A549 (cell line): ENCODE results near the gene DIPK1B. TPM values are rescaled to one million over a fixed set of nuclear protein-coding genes. Genes with fewer than 3 reads are reported as not detected.

ENCODE experiments used
- ATAC-seq, 2 experiments: fragments of 200-7000 bp in 1 of 2; fragments of >200 bp in 1 of 2; cut with Nextera tagmentation in 1 of 2; cut with Tn5 transposase in 1 of 2; 3 replicates each; pipeline versions ENCODE4 v1.8.0 to v1.9.1; 2018 to 2020; ENCODE audit warnings: mild to moderate bottlenecking in 1 of 2, moderate library complexity in 1 of 2
- CTCF ChIA-PET: fragments of 300-600 bp; sonication (Branson Sonifier 250); formaldehyde crosslinking; extraction: SDS; loops from one replicate; lab custom pipeline; 2021; ENCODE audit warnings: antibody characterized with exemption, inconsistent platforms; lab: Yijun Ruan, JAX
- POLR2A ChIA-PET: fragments of 350-600 bp; formaldehyde crosslinking; extraction: SDS; loops from one replicate; lab custom pipeline; 2021; ENCODE audit warnings: antibody characterized with exemption, inconsistent platforms; lab: Yijun Ruan, JAX
- DNase-seq, 2 experiments: peaks; one replicate each; pipeline versions ENCODE4 v3.0.0 to v3.0.0-alpha.2; 2011 to 2016; ENCODE audit warnings: low read depth in 1 of 2, low spot score in 1 of 2
- FAIRE-seq: peaks from 2 replicates; lab custom pipeline; 2011; peaks lifted over from hg19 to GRCh38; lab: Jason Lieb, UNC
- H3K27ac ChIP-seq, 2 experiments: fragments of >200 bp; sonication (Bioruptor Twin); formaldehyde crosslinking; 3 replicates each; pipeline ENCODE4 v1.5.1; 2016 to 2017
- H3K4me1 ChIP-seq: fragments of >200 bp; sonication (Bioruptor Twin); formaldehyde crosslinking; 3 replicates; pipeline ENCODE4 v1.6.1; 2016
- H3K4me2 ChIP-seq: fragments of >200 bp; sonication (Bioruptor Twin); formaldehyde crosslinking; 3 replicates; pipeline ENCODE4 v1.6.1; 2016
- H3K4me3 ChIP-seq: fragments of >200 bp; sonication (Bioruptor Twin); formaldehyde crosslinking; 3 replicates; pipeline ENCODE4 v1.5.1; 2016
- H3K9me3 ChIP-seq: fragments of >200 bp; sonication (Bioruptor Twin); formaldehyde crosslinking; 3 replicates; pipeline ENCODE4 v1.6.1; 2016
- CEBPB ChIP-seq, 2 experiments: fragments of >200 bp in 1 of 2; sonication (Bioruptor Twin) in 1 of 2; formaldehyde crosslinking in 1 of 2; IDR thresholded peaks; 2 replicates each; pipeline ENCODE4 v1.6.1; 2012 to 2016
- CTCF ChIP-seq: fragments of >200 bp; sonication (Bioruptor Twin); formaldehyde crosslinking; IDR thresholded peaks from 3 replicates; pipeline ENCODE4 v1.5.1; 2016
- FOXS1 ChIP-seq: fragments of 250-450 bp; sonication (Bioruptor Pico); IDR thresholded peaks from 2 replicates; pipeline ENCODE4 v1.5.0; 2020; ENCODE audit warnings: mild to moderate bottlenecking, moderate library complexity
- KDM1A ChIP-seq: fragments of 200-600 bp; sonication (generic); IDR thresholded peaks from 2 replicates; pipeline ENCODE4 v1.6.1; 2016; ENCODE audit warnings: low read depth, mild to moderate bottlenecking
- MAX ChIP-seq: IDR thresholded peaks from 2 replicates; pipeline ENCODE4 v1.6.1; 2012
- NFE2L2 ChIP-seq: fragments of 150-350 bp; conservative IDR thresholded peaks from 2 replicates; pipeline ENCODE4 v1.6.1; 2014; ENCODE audit warnings: low read length
- NPAS2 ChIP-seq: fragments of 250-450 bp; sonication (Bioruptor Pico); IDR thresholded peaks from 2 replicates; pipeline ENCODE4 v1.8.0; 2022; ENCODE audit warnings: mild to moderate bottlenecking, moderate library complexity, borderline replicate concordance
- PBX3 ChIP-seq: IDR thresholded peaks from 2 replicates; pipeline ENCODE4 v1.6.1; 2012
- POLR2A ChIP-seq: IDR thresholded peaks from 2 replicates; pipeline ENCODE4 v1.6.1; 2012; ENCODE audit warnings: mild to moderate bottlenecking, low read length
- POLR2AphosphoS2 ChIP-seq: conservative IDR thresholded peaks from 2 replicates; pipeline ENCODE4 v1.6.1; 2012; ENCODE audit warnings: low read length, improper control_type of control experiment, inconsistent platforms
- REST ChIP-seq: fragments of 200-600 bp; sonication (generic); IDR thresholded peaks from 2 replicates; pipeline ENCODE4 v1.6.1; 2016; ENCODE audit warnings: antibody characterized with exemption, mild to moderate bottlenecking, moderate library complexity
- SREBF2 ChIP-seq: fragments of 450-650 bp; IDR thresholded peaks from 2 replicates; pipeline ENCODE4 v1.6.1; 2014; ENCODE audit warnings: mild to moderate bottlenecking, moderate library complexity
- ZFP36 ChIP-seq: fragments of 450-650 bp; IDR thresholded peaks from 2 replicates; pipeline ENCODE4 v1.6.1; 2014; ENCODE audit warnings: borderline replicate concordance; ENCODE audit not compliant: partially characterized antibody
- WGBS: methylation state at CpG from one replicate; pipeline ENCODE4 v1.1.6; 2017; ENCODE audit errors: missing lambda C conversion rate; 5-methylcytosine and 5-hydroxymethylcytosine counted together
- polyA plus RNA-seq, 4 experiments: library from polyadenylated mRNA; depleted of rRNA in 3 of 4; stranded (reverse); fragments of >200 nt; fragmentation: RNase III in 1 of 4; extraction: RNeasy Plus Mini Kit Qiagen cat#74134 plus additional on column Dnase treatment in 1 of 4; gene quantifications; 2 replicates in 3 of 4; 3 replicates in 1 of 4; pipeline ENCODE4 v1.2.3, GENCODE V29; 2011 to 2017

DIPK1B gene
- polyA plus RNA-seq, 2 of the 4 experiments (the other 2 are of a cell fraction): 6.7 TPM

- Histone ChIP-seq H3K4me2 (no peak overlapping the region), H3K27ac (no peak overlapping the region), H3K4me1 (peaks cover 12% of the 10 kb centered on the region), H3K4me3 (no peak overlapping the region), H3K9me3 (no peaks in the 10 kb centered on the region)
- ATAC-seq (no peak), DNase-seq (no peak), FAIRE-seq (no peak)
- POLR2A ChIA-PET: no interaction called here
- 64% methylated on average over 5 of the region's 13 CpGs for WGBS
- CTCF ChIA-PET: interaction anchor here (0.9 to 28.0 kb wide), 11 partner anchors 15 to 130 kb away, joined by 3 to 625 read pairs (median 5); partner anchors contain the start of genes LCN10, LCN6, RABL6 and TMEM141
- TF ChIP-seq FOXS1 (CRISPR knock-in tag) (no peak), ZFP36 (peak; percentile 88), KDM1A (0 out of 2 replicates have a peak, but pooled peaks have one; percentile 17)
Measured at GRCh38 chr9:136761545-136761981, 49.2 kb downstream of the DIPK1B start.

- Histone ChIP-seq H3K27ac (peak overlapping the region in 1 of 2 experiments; percentile 14; a peak in 2 of 6 replicates), H3K4me2 (no peak overlapping the region; the same call in 2 of the 3 replicates), H3K9me3 (no peaks in the 10 kb centered on the region), H3K4me3 (no peak overlapping the region), H3K4me1 (peaks cover 16% of the 10 kb centered on the region)
- TF ChIP-seq POLR2AphosphoS2: no peak
- TF ChIP-seq NFE2L2: no peak
- TF ChIP-seq NPAS2: no peak
- TF ChIP-seq ZFP36: no peak
- TF ChIP-seq SREBF2: no peak
- no peak for TF ChIP-seq CTCF
- no peak for TF ChIP-seq FOXS1 (CRISPR knock-in tag)
- no peak for TF ChIP-seq MAX
- no peak for TF ChIP-seq CEBPB (IDR thresholded peaks at IDR 0.05)
- no peak for TF ChIP-seq REST
- 88% methylated on average over 11 of the region's 17 CpGs for WGBS
- ChIA-PET CTCF (interaction anchor here (1.3 to 28.0 kb wide), 5 partner anchors 16 to 38 kb away, joined by 4 to 625 read pairs (median 11); partner anchors contain the start of genes LCN10, LCN6 and TMEM141), POLR2A (no interaction called here)
- no peak for FAIRE-seq
- DNase-seq: no peak
- ATAC-seq: no peak
Measured at GRCh38 chr9:136762221-136762691, 49.9 kb downstream of the DIPK1B start.

- H3K4me1 ChIP-seq: peaks cover 16% of the 10 kb centered on the region
- H3K4me2 ChIP-seq: peak overlapping the region; percentile 66
- TF ChIP-seq PBX3 (no peak), POLR2A (peak; percentile 22; the same call in 1 of the 2 replicates)
- FAIRE-seq (no peak), ATAC-seq (peak; percentile 21 to 68; a peak in 4 of 6 replicates), DNase-seq (peak; percentile 49 to 79)
- 52% methylated on average over 20 of the region's 37 CpGs for WGBS
- H3K9me3 ChIP-seq: no peaks in the 10 kb centered on the region
- ChIA-PET POLR2A (interaction anchor here (1.3 kb wide), 1 partner anchor 35 kb away, joined by 4 read pairs; no protein-coding TSS in a partner anchor), CTCF (interaction anchor here (1.0 to 28.0 kb wide), 5 partner anchors 15 to 34 kb away, joined by 3 to 625 read pairs (median 11); partner anchors contain the start of genes LCN10, LCN6 and TMEM141)
- no peak overlapping the region for H3K4me3 ChIP-seq
- peak overlapping the region in 1 of 2 experiments; percentile 68; a peak in 3 of 6 replicates for H3K27ac ChIP-seq
Measured at GRCh38 chr9:136762915-136763648, 50.7 kb downstream of the DIPK1B start.
